HCT116 (cell line): ENCODE results near the gene CHRND. TPM values are rescaled to one million over a fixed set of nuclear protein-coding genes. Genes with fewer than 3 reads are reported as not detected.

ENCODE experiments used
- ATAC-seq: fragments of 200-7000 bp; cut with Tn5 transposase; 2 replicates; pipeline ENCODE4 v1.9.1; 2020; ENCODE audit warnings: mild to moderate bottlenecking, moderate library complexity
- BruUV-seq: library from RNA; stranded (reverse); fragments of 400-500 nt; replicated peaks from 2 replicates; lab custom pipeline; 2021; lab: Mats Ljungman, UMichigan
- CTCF ChIA-PET: fragments of 300-600 bp; sonication (Branson Sonifier 250); formaldehyde crosslinking; loops from one replicate; lab custom pipeline; 2021; ENCODE audit warnings: antibody characterized with exemption; lab: Charles Lee
- POLR2A ChIA-PET: fragments of 300-600, 350-600 bp; sonication (Branson Sonifier 250); formaldehyde crosslinking; loops from one replicate; lab custom pipeline; 2021; ENCODE audit warnings: antibody characterized with exemption; lab: Charles Lee
- RAD21 ChIA-PET, 2 experiments: fragments of 300-600 bp; sonication (Branson Sonifier 250); formaldehyde crosslinking; loops; one replicate each; lab custom pipeline; 2023; ENCODE audit warnings: low total read pairs in 2 of 2; ENCODE audit not compliant: uncharacterized antibody in 2 of 2, unreplicated experiment in 2 of 2, low non-redundant PET in 1 of 2; lab: Charles Lee
- DNase-seq: peaks from one replicate; pipeline ENCODE4 v3.0.0-alpha.2; 2010; ENCODE audit warnings: low read depth, low spot score
- H2AFZ ChIP-seq: fragments of 200-600 bp; shearing (Covaris generic), sonication (generic); 2 replicates; pipeline ENCODE4 v1.6.1; 2017; ENCODE audit warnings: low read depth, mixed run types, mixed read lengths, antibody characterized with exemption, low read length; ENCODE audit not compliant: poor library complexity, severe bottlenecking
- H3K27ac ChIP-seq: 2 replicates; pipeline ENCODE4 v1.5.1; 2012; ENCODE audit warnings: low read depth, low read length
- H3K27me3 ChIP-seq: fragments of 200-600 bp; sonication (generic); 2 replicates; pipeline ENCODE4 v1.6.1; 2016; ENCODE audit warnings: mixed run types, low read length, mixed read lengths; ENCODE audit not compliant: insufficient read depth
- H3K36me3 ChIP-seq, 2 experiments: fragments of 200-500 bp in 1 of 2; fragments of 200-600 bp in 1 of 2; sonication (Bioruptor generic) in 1 of 2; sonication (generic) in 1 of 2; 2 replicates each; pipeline versions ENCODE4 v1.5.1 to v1.6.1; 2014 to 2016; ENCODE audit warnings: low read length in 2 of 2, inconsistent platforms in 1 of 2, mixed read lengths in 1 of 2, mixed run types in 1 of 2; ENCODE audit not compliant: insufficient read depth in 2 of 2, control insufficient read depth in 1 of 2
- H3K4me1 ChIP-seq, 2 experiments: fragments of 200-600 bp in 1 of 2; sonication (generic) in 1 of 2; 2 replicates each; pipeline versions ENCODE4 v1.5.1 to v1.6.1; 2012 to 2017; ENCODE audit warnings: low read length in 2 of 2, inconsistent platforms in 1 of 2, mild to moderate bottlenecking in 1 of 2, mixed read lengths in 1 of 2, mixed run types in 1 of 2, moderate library complexity in 1 of 2; ENCODE audit not compliant: insufficient read depth in 2 of 2, control insufficient read depth in 1 of 2
- H3K4me2 ChIP-seq: fragments of 200-600 bp; sonication (generic); 2 replicates; pipeline ENCODE4 v1.6.1; 2017; ENCODE audit warnings: mixed run types, low read length, mixed read lengths
- H3K4me3 ChIP-seq, 2 experiments: fragments of 200-600 bp in 1 of 2; sonication (generic) in 1 of 2; replicated peaks in 1 of 2; 2 replicates each; pipeline ENCODE4 v1.5.1; 2011 to 2016; ENCODE audit warnings: low read length in 2 of 2, control low read depth in 1 of 2, low read depth in 1 of 2, mild to moderate bottlenecking in 1 of 2, mixed read lengths in 1 of 2, mixed run types in 1 of 2
- H3K79me2 ChIP-seq: fragments of 200-600 bp; sonication (generic); 2 replicates; pipeline ENCODE4 v1.6.1; 2017; ENCODE audit warnings: mild to moderate bottlenecking, mixed run types, low read length, moderate library complexity, mixed read lengths; ENCODE audit not compliant: insufficient read depth
- H3K9ac ChIP-seq: fragments of 200-600 bp; sonication (generic); 2 replicates; pipeline ENCODE4 v1.6.1; 2016; ENCODE audit warnings: low read length, mixed read lengths
- H3K9me2 ChIP-seq: fragments of 200-600 bp; sonication (generic), shearing (Covaris generic); 2 replicates; pipeline ENCODE4 v1.6.1; 2017; ENCODE audit warnings: mixed run types, mild to moderate bottlenecking, moderate library complexity; ENCODE audit not compliant: insufficient read depth
- H3K9me3 ChIP-seq, 2 experiments: fragments of 200-500 bp in 1 of 2; fragments of 200-600 bp in 1 of 2; sonication (Bioruptor generic) in 1 of 2; sonication (generic) in 1 of 2; 2 replicates each; pipeline ENCODE4 v1.6.1; 2014 to 2017; ENCODE audit warnings: low read length in 2 of 2, mixed read lengths in 2 of 2, inconsistent platforms in 1 of 2, low read depth in 1 of 2, mild to moderate bottlenecking in 1 of 2, mixed run types in 1 of 2, moderate library complexity in 1 of 2; ENCODE audit not compliant: control insufficient read depth in 1 of 2, insufficient read depth in 1 of 2
- H4K20me1 ChIP-seq: fragments of 200-600 bp; sonication (generic), shearing (Covaris generic); 2 replicates; pipeline ENCODE4 v1.6.1; 2017; ENCODE audit warnings: mixed run types, mild to moderate bottlenecking, moderate library complexity; ENCODE audit not compliant: insufficient read depth
- CEBPB ChIP-seq: IDR thresholded peaks from 2 replicates; pipeline ENCODE4 v1.6.1; 2012; ENCODE audit warnings: low read depth
- EGR1 ChIP-seq: IDR thresholded peaks from 2 replicates; pipeline ENCODE4 v1.6.1; 2012; ENCODE audit warnings: low read depth
- ELF1 ChIP-seq: IDR thresholded peaks from 2 replicates; pipeline ENCODE4 v1.6.1; 2012; ENCODE audit warnings: low read depth, borderline replicate concordance
- EZH2 ChIP-seq: fragments of 200-600 bp; sonication (generic); IDR thresholded peaks from 2 replicates; pipeline ENCODE4 v1.6.1; 2017; ENCODE audit warnings: antibody characterized with exemption, mixed run types
- FOSL1 ChIP-seq: IDR thresholded peaks from 2 replicates; pipeline ENCODE4 v1.6.1; 2012; ENCODE audit warnings: low read depth
- POLR2A ChIP-seq: IDR thresholded peaks from 2 replicates; pipeline ENCODE4 v1.7.0; 2011; ENCODE audit warnings: borderline replicate concordance; ENCODE audit not compliant: insufficient read depth, insufficient read length; ENCODE audit errors: extremely low read depth
- POLR2AphosphoS5 ChIP-seq: IDR thresholded peaks from 2 replicates; pipeline ENCODE4 v1.6.1; 2011; ENCODE audit warnings: mild to moderate bottlenecking, low read depth, low read length, moderate library complexity
- RAD21 ChIP-seq: IDR thresholded peaks from 2 replicates; pipeline ENCODE4 v1.6.1; 2012; ENCODE audit warnings: low read depth, mild to moderate bottlenecking
- SIN3A ChIP-seq: IDR thresholded peaks from 2 replicates; pipeline ENCODE4 v1.6.1; 2012; ENCODE audit warnings: low read depth
- SP1 ChIP-seq: IDR thresholded peaks from 2 replicates; pipeline ENCODE4 v1.6.1; 2012; ENCODE audit warnings: low read depth
- TCF7L2 ChIP-seq: IDR thresholded peaks from 2 replicates; pipeline ENCODE4 v1.7.0; 2011; ENCODE audit warnings: borderline replicate concordance, inconsistent platforms; ENCODE audit not compliant: insufficient read depth, insufficient read length; ENCODE audit errors: extremely low read depth
- YY1 ChIP-seq: IDR thresholded peaks from 2 replicates; pipeline ENCODE4 v1.6.1; 2011; ENCODE audit warnings: low read length, low read depth, moderate library complexity, mild to moderate bottlenecking; ENCODE audit not compliant: insufficient replicate concordance; ENCODE audit errors: extremely low read depth
- ZNF274 ChIP-seq: fragments of 200-500 bp; sonication (Bioruptor generic); IDR thresholded peaks from 2 replicates; pipeline ENCODE4 v1.6.1; 2014; ENCODE audit warnings: mild to moderate bottlenecking, low read depth, low read length, inconsistent platforms
- intact Hi-C: fragments of 100-400 bp; cut with micrococcal nuclease; formaldehyde crosslinking; loops from 2 replicates; pipeline ENCODE4 v1.10.0; 2022
- total RNA-seq: library from RNA; stranded (reverse); gene quantifications from one replicate; pipeline ENCODE4 v1.2.1, GENCODE V29; 2021; ENCODE audit not compliant: unreplicated experiment
- TF ChIP-seq, protein P1 (sequence below): IDR thresholded peaks from 2 replicates; pipeline ENCODE4 v1.6.1; 2012
- TF ChIP-seq, protein P2 (sequence below): IDR thresholded peaks from 2 replicates; pipeline ENCODE4 v1.6.1; 2012
- TF ChIP-seq, protein P3 (sequence below): IDR thresholded peaks from 2 replicates; pipeline ENCODE4 v1.6.1; 2011; ENCODE audit warnings: mild to moderate bottlenecking, low read length, moderate library complexity; ENCODE audit not compliant: insufficient replicate concordance; ENCODE audit errors: extremely low read depth
- TF ChIP-seq, protein P4 (sequence below): IDR thresholded peaks from 2 replicates; pipeline ENCODE4 v1.6.1; 2012; ENCODE audit warnings: low read depth

CHRND gene
- total RNA-seq, 1 experiment from 2014 or later: not detected

DNA sequence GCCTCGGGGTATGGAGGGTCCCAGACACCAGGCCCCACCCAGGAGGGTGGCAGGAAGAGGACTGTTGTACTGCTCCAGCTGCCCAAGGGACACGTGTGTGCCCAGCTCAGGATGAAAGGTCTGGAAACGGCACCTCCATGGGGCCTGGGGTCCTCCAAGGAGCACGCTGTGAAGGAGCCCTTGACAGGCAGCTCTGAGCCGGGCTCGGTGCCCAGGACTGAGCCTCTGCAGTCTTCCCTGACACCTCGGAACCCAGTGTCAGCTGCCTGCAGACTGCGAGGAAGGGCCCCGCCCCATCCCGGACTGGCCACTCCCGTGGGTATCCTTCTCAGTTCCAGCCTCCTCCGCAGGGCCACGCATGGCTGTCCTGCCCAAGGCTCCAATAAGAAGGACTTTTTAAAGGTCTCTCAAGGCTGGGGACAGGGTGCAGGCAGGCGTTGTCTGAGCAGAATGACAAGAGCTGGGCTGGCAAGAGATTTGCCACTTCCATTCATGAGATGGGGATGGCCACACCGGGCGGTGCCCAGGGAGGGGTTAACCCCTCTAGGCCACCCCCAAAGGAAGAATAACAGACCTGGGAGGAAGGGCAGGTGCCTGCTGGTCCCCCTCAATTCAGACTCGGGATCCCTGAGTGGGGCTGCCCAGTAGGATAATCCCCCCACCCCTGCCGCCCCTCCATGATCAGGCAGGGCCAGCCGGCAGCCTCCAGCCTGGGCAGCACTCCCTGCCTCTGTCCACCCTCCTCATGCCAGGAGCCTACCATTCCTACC lies 47.2 kb upstream of the CHRND start:
- TF ChIP-seq, protein P1, sequence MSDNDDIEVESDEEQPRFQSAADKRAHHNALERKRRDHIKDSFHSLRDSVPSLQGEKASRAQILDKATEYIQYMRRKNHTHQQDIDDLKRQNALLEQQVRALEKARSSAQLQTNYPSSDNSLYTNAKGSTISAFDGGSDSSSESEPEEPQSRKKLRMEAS: no peak
- TF ChIP-seq, protein P2, sequence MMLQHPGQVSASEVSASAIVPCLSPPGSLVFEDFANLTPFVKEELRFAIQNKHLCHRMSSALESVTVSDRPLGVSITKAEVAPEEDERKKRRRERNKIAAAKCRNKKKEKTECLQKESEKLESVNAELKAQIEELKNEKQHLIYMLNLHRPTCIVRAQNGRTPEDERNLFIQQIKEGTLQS: no peak
- no peak for TF ChIP-seq EGR1
- no peak for TF ChIP-seq SP1
- TF ChIP-seq ZNF274: no peak
- TF ChIP-seq FOSL1: no peak
- no peak for TF ChIP-seq SIN3A
- no peak for TF ChIP-seq EZH2
- TF ChIP-seq, protein P3, sequence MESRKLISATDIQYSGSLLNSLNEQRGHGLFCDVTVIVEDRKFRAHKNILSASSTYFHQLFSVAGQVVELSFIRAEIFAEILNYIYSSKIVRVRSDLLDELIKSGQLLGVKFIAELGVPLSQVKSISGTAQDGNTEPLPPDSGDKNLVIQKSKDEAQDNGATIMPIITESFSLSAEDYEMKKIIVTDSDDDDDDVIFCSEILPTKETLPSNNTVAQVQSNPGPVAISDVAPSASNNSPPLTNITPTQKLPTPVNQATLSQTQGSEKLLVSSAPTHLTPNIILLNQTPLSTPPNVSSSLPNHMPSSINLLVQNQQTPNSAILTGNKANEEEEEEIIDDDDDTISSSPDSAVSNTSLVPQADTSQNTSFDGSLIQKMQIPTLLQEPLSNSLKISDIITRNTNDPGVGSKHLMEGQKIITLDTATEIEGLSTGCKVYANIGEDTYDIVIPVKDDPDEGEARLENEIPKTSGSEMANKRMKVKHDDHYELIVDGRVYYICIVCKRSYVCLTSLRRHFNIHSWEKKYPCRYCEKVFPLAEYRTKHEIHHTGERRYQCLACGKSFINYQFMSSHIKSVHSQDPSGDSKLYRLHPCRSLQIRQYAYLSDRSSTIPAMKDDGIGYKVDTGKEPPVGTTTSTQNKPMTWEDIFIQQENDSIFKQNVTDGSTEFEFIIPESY: no peak
- TF ChIP-seq POLR2A: no peak
- TF ChIP-seq, protein P4, sequence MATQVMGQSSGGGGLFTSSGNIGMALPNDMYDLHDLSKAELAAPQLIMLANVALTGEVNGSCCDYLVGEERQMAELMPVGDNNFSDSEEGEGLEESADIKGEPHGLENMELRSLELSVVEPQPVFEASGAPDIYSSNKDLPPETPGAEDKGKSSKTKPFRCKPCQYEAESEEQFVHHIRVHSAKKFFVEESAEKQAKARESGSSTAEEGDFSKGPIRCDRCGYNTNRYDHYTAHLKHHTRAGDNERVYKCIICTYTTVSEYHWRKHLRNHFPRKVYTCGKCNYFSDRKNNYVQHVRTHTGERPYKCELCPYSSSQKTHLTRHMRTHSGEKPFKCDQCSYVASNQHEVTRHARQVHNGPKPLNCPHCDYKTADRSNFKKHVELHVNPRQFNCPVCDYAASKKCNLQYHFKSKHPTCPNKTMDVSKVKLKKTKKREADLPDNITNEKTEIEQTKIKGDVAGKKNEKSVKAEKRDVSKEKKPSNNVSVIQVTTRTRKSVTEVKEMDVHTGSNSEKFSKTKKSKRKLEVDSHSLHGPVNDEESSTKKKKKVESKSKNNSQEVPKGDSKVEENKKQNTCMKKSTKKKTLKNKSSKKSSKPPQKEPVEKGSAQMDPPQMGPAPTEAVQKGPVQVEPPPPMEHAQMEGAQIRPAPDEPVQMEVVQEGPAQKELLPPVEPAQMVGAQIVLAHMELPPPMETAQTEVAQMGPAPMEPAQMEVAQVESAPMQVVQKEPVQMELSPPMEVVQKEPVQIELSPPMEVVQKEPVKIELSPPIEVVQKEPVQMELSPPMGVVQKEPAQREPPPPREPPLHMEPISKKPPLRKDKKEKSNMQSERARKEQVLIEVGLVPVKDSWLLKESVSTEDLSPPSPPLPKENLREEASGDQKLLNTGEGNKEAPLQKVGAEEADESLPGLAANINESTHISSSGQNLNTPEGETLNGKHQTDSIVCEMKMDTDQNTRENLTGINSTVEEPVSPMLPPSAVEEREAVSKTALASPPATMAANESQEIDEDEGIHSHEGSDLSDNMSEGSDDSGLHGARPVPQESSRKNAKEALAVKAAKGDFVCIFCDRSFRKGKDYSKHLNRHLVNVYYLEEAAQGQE: no peak
- no peak for TF ChIP-seq RAD21
- no peak for TF ChIP-seq ELF1
- TF ChIP-seq YY1: no peak
- no peak for TF ChIP-seq TCF7L2
- TF ChIP-seq POLR2AphosphoS5: no peak
- TF ChIP-seq CEBPB: no peak
- no peaks in the 10 kb centered on the region for H3K9me3 ChIP-seq
- H3K4me3 ChIP-seq: no peak overlapping the region
- H3K36me3 ChIP-seq: no peaks in the 10 kb centered on the region
- H3K27me3 ChIP-seq: peaks cover 12% of the 10 kb centered on the region; the same call in 1 of the 2 replicates
- ChIA-PET CTCF (no interaction called here), RAD21 (no interaction called here), POLR2A (no interaction called here)
- intact Hi-C loops: no loop called here
- H3K4me1 ChIP-seq: no peaks in the 10 kb centered on the region
- no peak overlapping the region for H3K9ac ChIP-seq
- no peak overlapping the region for H2AFZ ChIP-seq
- no peaks in the 10 kb centered on the region for H4K20me1 ChIP-seq
- no peak overlapping the region for H3K27ac ChIP-seq
- H3K4me2 ChIP-seq: no peak overlapping the region
- DNase-seq (no peak), ATAC-seq (no peak)
- H3K9me2 ChIP-seq: no peaks in the 10 kb centered on the region
- no TSS peak for BruUV-seq
- no peaks in the 10 kb centered on the region for H3K79me2 ChIP-seq
